DMS114 treated with DMSO at 0.1 percent for 48 hours (cell line): ENCODE measurements around the gene SPDYE2B.
"Not testable (repeated sequence)": the region's sequence is repeated elsewhere in the genome, so short reads cannot be mapped to it uniquely, and the experiment has no call there.

Experiments
- DNase-seq: peaks from one replicate; lab custom pipeline; 2025; ENCODE audit not compliant: unreplicated experiment; lab: John Stamatoyannopoulos, UW

SPDYE2B gene

GRCh38 chr7:102642691-102643090, 7.4 kb upstream of the SPDYE2B start, which contains the start of gene UPK3BL1:
Gene UPK3BL1, minus strand, starts transcription at chr7:102642791. Its CDS starts 50 bp downstream, at chr7:102642741.
- not testable (repeated sequence) for DNase-seq

GRCh38 chr7:102643404-102643803, 6.7 kb upstream of the SPDYE2B start:
- not testable (repeated sequence) for DNase-seq

GRCh38 chr7:102647813-102648212, 2.3 kb upstream of the SPDYE2B start:
- not testable (repeated sequence) for DNase-seq

- DNase-seq = not testable (repeated sequence)
Observed at GRCh38 chr7:102664765-102665164, 14.6 kb downstream of the SPDYE2B start.

GRCh38 chr7:102666850-102667249, 16.7 kb downstream of the SPDYE2B start:
- DNase-seq = not testable (repeated sequence)

GRCh38 chr7:102667523-102667922, 17.4 kb downstream of the SPDYE2B start:
- DNase-seq = not testable (repeated sequence)

- DNase-seq = not testable (repeated sequence)
Observed at GRCh38 chr7:102671166-102671955, 21.2 kb downstream of the SPDYE2B start, which contains the start of gene POLR2J2. Gene POLR2J2, minus strand, starts transcription at chr7:102671663. Its CDS starts 62 bp downstream, at chr7:102671601.

- DNase-seq = not testable (repeated sequence)
Observed at GRCh38 chr7:102671956-102672307, 21.8 kb downstream of the SPDYE2B start.

GRCh38 chr7:102673447-102674067, 23.4 kb downstream of the SPDYE2B start:
- DNase-seq = not testable (repeated sequence)

GRCh38 chr7:102675545-102675944, 25.4 kb downstream of the SPDYE2B start:
- DNase-seq = not testable (repeated sequence)

- not testable (repeated sequence) for DNase-seq
Observed at GRCh38 chr7:102680780-102681179, 30.7 kb downstream of the SPDYE2B start.

- not testable (repeated sequence) for DNase-seq
Observed at GRCh38 chr7:102682560-102682959, 32.4 kb downstream of the SPDYE2B start.

GRCh38 chr7:102688299-102689036, 38.3 kb downstream of the SPDYE2B start:
- not testable (repeated sequence) for DNase-seq

GRCh38 chr7:102689436-102690282, 39.5 kb downstream of the SPDYE2B start:
- DNase-seq = not testable (repeated sequence)

GRCh38 chr7:102690602-102691001, 40.5 kb downstream of the SPDYE2B start:
- DNase-seq = not testable (repeated sequence)

GRCh38 chr7:102694008-102694407, 43.9 kb downstream of the SPDYE2B start:
- not testable (repeated sequence) for DNase-seq

- DNase-seq = not testable (repeated sequence)
Observed at GRCh38 chr7:102695033-102695552, 45.0 kb downstream of the SPDYE2B start.

GRCh38 chr7:102696009-102696408, 45.9 kb downstream of the SPDYE2B start:
- DNase-seq = not testable (repeated sequence)

GRCh38 chr7:102697642-102698512, 47.8 kb downstream of the SPDYE2B start:
- not testable (repeated sequence) for DNase-seq
